Ascending aorta (tissue), 2 donors: ENCODE measurements around the gene CD93. TPM values are rescaled to one million over a fixed set of nuclear protein-coding genes. Genes with fewer than 3 reads are reported as not detected.

Source experiments
- DNase-seq, 2 donors: peaks; one replicate each; pipeline ENCODE4 v3.0.0-alpha.2; 2019; ENCODE audit warnings: low spot score in 2 of 2
- H3K27ac ChIP-seq, 2 donors: fragments of 200-600 bp; sonication (generic); one replicate each; pipeline ENCODE4 v1.5.1; 2016 to 2017; ENCODE audit warnings: mild to moderate bottlenecking in 1 of 2
- H3K27me3 ChIP-seq: fragments of 200-600 bp; sonication (generic); one replicate; pipeline ENCODE4 v1.5.1; 2017
- H3K36me3 ChIP-seq, 2 donors: fragments of 200-600 bp; sonication (generic); one replicate each; pipeline ENCODE4 v1.5.1; 2016
- H3K4me1 ChIP-seq, 2 donors: fragments of 200-600 bp; sonication (generic); one replicate each; pipeline ENCODE4 v1.5.1; 2016 to 2017; ENCODE audit warnings: mild to moderate bottlenecking in 1 of 2
- H3K4me3 ChIP-seq, 2 donors: fragments of 200-600 bp; sonication (generic); one replicate each; pipeline ENCODE4 v1.5.1; 2016 to 2017; ENCODE audit warnings: mild to moderate bottlenecking in 1 of 2
- H3K9me3 ChIP-seq, 2 donors: fragments of 200-600 bp; sonication (generic); one replicate each; pipeline ENCODE4 v1.5.1; 2016
- intact Hi-C: fragments of 100-400 bp; cut with DNase I; formaldehyde crosslinking; loops from one replicate; pipeline ENCODE4 v1.15.1; 2023
- total RNA-seq: library from RNA; depleted of rRNA; stranded (reverse); fragments of >200 nt; gene quantifications from one replicate; pipeline ENCODE4 v1.1.0, GENCODE V29; 2016
- TF ChIP-seq, protein P1 (sequence below), 3 experiments: fragments of 200-600 bp in 2 of 3; fragments of 450-650 bp in 1 of 3; sonication (generic) in 2 of 3; IDR thresholded peaks; one replicate each; pipeline ENCODE4 v1.5.1; 2016 to 2019; ENCODE audit warnings: antibody characterized with exemption in 3 of 3, mild to moderate bottlenecking in 1 of 3, moderate library complexity in 1 of 3

Gene CD93
- total RNA-seq, 1 donor from 2014 or later: 206 TPM

- no peak overlapping the region for H3K27ac ChIP-seq
- intact Hi-C loops: no loop called here
Measured at GRCh38 chr20:23031346-23031745, 54.8 kb downstream of the CD93 start.

More at GRCh38 chr20:23031346-23031745, 54.8 kb downstream of the CD93 start:
- H3K27me3 ChIP-seq: no peaks in the 10 kb centered on the region
- no peaks in the 10 kb centered on the region for H3K4me1 ChIP-seq
- TF ChIP-seq, protein P1, sequence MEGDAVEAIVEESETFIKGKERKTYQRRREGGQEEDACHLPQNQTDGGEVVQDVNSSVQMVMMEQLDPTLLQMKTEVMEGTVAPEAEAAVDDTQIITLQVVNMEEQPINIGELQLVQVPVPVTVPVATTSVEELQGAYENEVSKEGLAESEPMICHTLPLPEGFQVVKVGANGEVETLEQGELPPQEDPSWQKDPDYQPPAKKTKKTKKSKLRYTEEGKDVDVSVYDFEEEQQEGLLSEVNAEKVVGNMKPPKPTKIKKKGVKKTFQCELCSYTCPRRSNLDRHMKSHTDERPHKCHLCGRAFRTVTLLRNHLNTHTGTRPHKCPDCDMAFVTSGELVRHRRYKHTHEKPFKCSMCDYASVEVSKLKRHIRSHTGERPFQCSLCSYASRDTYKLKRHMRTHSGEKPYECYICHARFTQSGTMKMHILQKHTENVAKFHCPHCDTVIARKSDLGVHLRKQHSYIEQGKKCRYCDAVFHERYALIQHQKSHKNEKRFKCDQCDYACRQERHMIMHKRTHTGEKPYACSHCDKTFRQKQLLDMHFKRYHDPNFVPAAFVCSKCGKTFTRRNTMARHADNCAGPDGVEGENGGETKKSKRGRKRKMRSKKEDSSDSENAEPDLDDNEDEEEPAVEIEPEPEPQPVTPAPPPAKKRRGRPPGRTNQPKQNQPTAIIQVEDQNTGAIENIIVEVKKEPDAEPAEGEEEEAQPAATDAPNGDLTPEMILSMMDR (IDR thresholded peaks at IDR 0.05): no peak
- DNase-seq: no peak
- H3K9me3 ChIP-seq: no peaks in the 10 kb centered on the region
- no peak overlapping the region for H3K4me3 ChIP-seq
- H3K36me3 ChIP-seq: no peaks in the 10 kb centered on the region

Other genes with a start within 250 kb of the CD93 start
- gene SSTR4, start 51.0 kb downstream of the CD93 start, total RNA-seq: not detected
- gene THBD, start 36.7 kb downstream of the CD93 start, total RNA-seq: 326 TPM